Measurements from ENCODE around the gene GSTA4. TPM values are rescaled to one million over a fixed set of nuclear protein-coding genes. Genes with fewer than 3 reads are reported as not detected.

GSTA4 gene
- total and polyA plus RNA-seq, 2 of the 8 experiments (the other 6 are each of a cell fraction or from before 2014, with no cell fraction given), result 13.9 to 21.6 TPM

DNA sequence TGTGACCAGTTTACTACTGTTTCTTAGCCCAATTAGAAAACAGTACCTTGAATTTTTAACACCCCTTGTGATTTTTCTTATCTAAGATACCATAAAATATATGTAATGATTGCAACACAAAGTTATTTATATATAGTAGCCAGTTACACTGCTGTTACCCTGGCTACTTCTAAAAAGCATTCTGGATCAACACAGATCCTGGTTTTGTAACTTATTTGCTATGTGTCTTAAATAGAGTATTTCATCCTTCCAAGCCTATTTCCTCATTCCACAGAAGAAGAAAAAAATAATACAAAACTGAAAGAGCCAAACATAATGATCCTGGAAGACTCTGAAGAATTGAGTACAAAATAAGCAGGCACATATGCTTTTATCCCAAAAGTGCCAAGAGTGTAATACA, 19.0 kb upstream of the GSTA4 start:
- Histone ChIP-seq H4K91ac (replicated peaks; ENCODE audit: insufficient read length, low read length) (no peak overlapping the region), H3K9me3 (ENCODE audit: insufficient read depth in 2 of 2, low read depth in 1 of 2, low read length in 1 of 2) (no peaks in the 10 kb centered on the region), H3K9ac (replicated peaks in 1 of 4; ENCODE audit: extremely low read depth in 1 of 4, low read depth in 3 of 4, low read length in 3 of 4) (no peak overlapping the region), H3K56ac (replicated peaks; ENCODE audit: insufficient read length, low read depth, low read length) (no peak overlapping the region), H2AFZ (ENCODE audit: low read length) (no peak overlapping the region), H3K14ac (ENCODE audit: insufficient read length) (no peak overlapping the region), H3K79me1 (ENCODE audit: low read depth, low read length) (no peaks in the 10 kb centered on the region), H2BK5ac (ENCODE audit: low read depth, low read length) (no peak overlapping the region), H3K18ac (ENCODE audit: extremely low read depth, low read length) (no peak overlapping the region), H4K20me1 (replicated peaks in 1 of 2; ENCODE audit: control insufficient read depth in 1 of 2, insufficient read depth in 2 of 2, low read length in 2 of 2) (peaks cover 0 to 2% of the 10 kb centered on the region in 2 experiments), H2AK5ac (ENCODE audit: low read depth, low read length) (no peak overlapping the region), H2BK120ac (replicated peaks; ENCODE audit: low read depth, low read length) (no peak overlapping the region), H3K27ac (ENCODE audit: low read depth, low read length) (no peak overlapping the region), H3K4ac (replicated peaks; ENCODE audit: insufficient read length, low read depth, low read length) (no peak overlapping the region), H3K4me3 (ENCODE audit: extremely low read depth in 1 of 4, insufficient read depth in 2 of 4, low read depth in 3 of 4, low read length in 4 of 4) (no peak overlapping the region), H4K5ac (ENCODE audit: insufficient read length, low read depth, low read length) (no peak overlapping the region), H2BK20ac (ENCODE audit: low read length) (no peak overlapping the region), H3K23me2 (ENCODE audit: low read depth, low read length) (no peaks in the 10 kb centered on the region), H3K36me3 (ENCODE audit: control insufficient read depth in 2 of 4, insufficient read depth in 4 of 4, low read length in 3 of 4) (peaks cover 2 to 34% (median 11%) of the 10 kb centered on the region in 4 experiments; a peak in 6 of 8 replicates), H2BK15ac (ENCODE audit: low read length) (no peak overlapping the region), H2BK12ac (ENCODE audit: low read depth, low read length) (no peak overlapping the region), H3K27me3 (replicated peaks in 1 of 4; ENCODE audit: control insufficient read depth in 3 of 4, extremely low read depth in 1 of 4, insufficient read depth in 3 of 4, low read length in 3 of 4) (no peaks in the 10 kb centered on the region), H3K79me2 (ENCODE audit: control insufficient read depth in 1 of 2, insufficient read depth in 2 of 2, low read length in 2 of 2) (no peaks in the 10 kb centered on the region), H3K4me2 (ENCODE audit: insufficient read depth in 1 of 2, low read depth in 2 of 2, low read length in 2 of 2) (no peak overlapping the region), H4K8ac (ENCODE audit: extremely low read depth, insufficient read depth, low read length) (no peak overlapping the region), H3K23ac (ENCODE audit: insufficient read length) (no peak overlapping the region), H3K4me1 (replicated peaks in 1 of 4; ENCODE audit: control insufficient read depth in 3 of 4, insufficient read depth in 4 of 4, low read length in 3 of 4) (no peaks in the 10 kb centered on the region)
- ChIA-PET POLR2A (ENCODE audit: partially characterized antibody) (no interaction called here), CTCF (ENCODE audit: partially characterized antibody) (no interaction called here)
- FAIRE-seq (no peak), DNase-seq (ENCODE audit: low read depth in 1 of 2, low spot score in 2 of 2) (no peak)
- TF ChIP-seq SUZ12 (IDR thresholded peaks at IDR 0.05; ENCODE audit: low read length) (no peak), BCL11A (IDR thresholded peaks at IDR 0.05; ENCODE audit: low read depth in 2 of 2, low read length in 2 of 2) (no peak), POLR2AphosphoS5 (IDR thresholded peaks at IDR 0.05; ENCODE audit: low read depth, low read length) (no peak), TBP (IDR thresholded peaks at IDR 0.05; ENCODE audit: low read depth, low read length) (no peak)

Measured in H1 (cell line).